ENCODE results near the gene RAPGEF3. TPM values are rescaled to one million over a fixed set of nuclear protein-coding genes. Genes with fewer than 3 reads are reported as not detected.

RAPGEF3 gene
- total and polyA plus RNA-seq, 2 of the 8 experiments (the other 6 are each of a cell fraction or from before 2014, with no cell fraction given), result 5.0 to 9.4 TPM

DNA sequence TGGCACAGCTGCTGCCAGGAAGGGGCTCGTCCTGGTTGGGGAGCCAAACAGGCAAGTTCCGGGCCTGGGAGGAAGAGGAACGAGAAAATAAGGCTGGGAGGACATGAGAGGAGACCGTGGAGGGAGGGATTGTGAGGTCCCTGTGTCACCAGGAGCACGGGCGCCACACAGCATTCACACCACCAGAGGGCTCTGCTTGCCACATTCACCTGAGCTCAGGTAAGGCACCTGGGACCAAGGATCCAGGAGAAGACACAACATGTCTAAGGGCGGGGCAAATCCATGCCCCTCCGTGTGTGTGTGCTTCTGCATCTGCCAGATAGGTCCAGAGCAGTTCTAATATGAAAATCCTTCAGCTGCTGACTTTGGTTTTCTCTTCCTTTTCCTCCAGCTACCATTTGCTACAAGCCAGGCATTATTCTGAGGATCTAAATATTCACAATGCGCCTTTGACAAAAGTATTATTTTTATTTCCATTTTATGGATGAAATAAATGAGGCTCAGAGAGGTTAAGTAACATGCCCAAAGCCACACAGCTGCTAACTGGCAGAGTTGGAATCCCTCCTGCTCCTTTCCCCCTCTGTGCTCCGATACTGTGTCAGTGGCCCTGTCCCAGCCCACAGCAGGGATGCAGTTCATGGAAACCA is 14.6 kb downstream of the RAPGEF3 start:
- no peak overlapping the region for H3K9ac ChIP-seq (replicated peaks in 1 of 4; ENCODE audit: extremely low read depth in 1 of 4, low read depth in 3 of 4, low read length in 3 of 4)
- H3K27ac ChIP-seq (ENCODE audit: low read depth, low read length), result no peak overlapping the region
- H2BK15ac ChIP-seq (ENCODE audit: low read length), result 0 out of 2 replicates have a peak overlapping the region, but pooled peaks have one; percentile 83
- ChIA-PET CTCF (ENCODE audit: partially characterized antibody) (interaction anchor here (0.9 to 64.6 kb wide), 19 partner anchors 7 to 206 kb away, joined by 3 to 2442 read pairs (median 10); partner anchors contain the start of genes ENDOU, HDAC7, RAPGEF3 and SLC48A1), POLR2A (ENCODE audit: partially characterized antibody) (interaction anchor here (0.9 to 7.4 kb wide), 9 partner anchors 7 to 95 kb away, joined by 3 to 79 read pairs (median 8); partner anchors contain the start of genes RAPGEF3 and SLC48A1)
- H4K91ac ChIP-seq (replicated peaks; ENCODE audit: insufficient read length, low read length), result no peak overlapping the region
- no peaks in the 10 kb centered on the region for H3K79me1 ChIP-seq (ENCODE audit: low read depth, low read length)
- H3K4me3 ChIP-seq (ENCODE audit: extremely low read depth in 1 of 4, insufficient read depth in 2 of 4, low read depth in 3 of 4, low read length in 4 of 4), result no peak overlapping the region
- no peak overlapping the region for H2AK5ac ChIP-seq (ENCODE audit: low read depth, low read length)
- FAIRE-seq (peak; percentile 82), DNase-seq (ENCODE audit: low read depth in 1 of 2, low spot score in 2 of 2) (peak; percentile 58 to 83)
- H3K4me1 ChIP-seq (replicated peaks in 1 of 4; ENCODE audit: control insufficient read depth in 3 of 4, insufficient read depth in 4 of 4, low read length in 3 of 4), result peaks cover 0 to 10% (median 2%) of the 10 kb centered on the region in 4 experiments; a peak in 4 of 7 replicates
- no peak overlapping the region for H2BK120ac ChIP-seq (replicated peaks; ENCODE audit: low read depth, low read length)
- no peak overlapping the region for H3K56ac ChIP-seq (replicated peaks; ENCODE audit: insufficient read length, low read depth, low read length)
- WGBS, 2 experiments (ENCODE audit: extremely low coverage in 1 of 2, insufficient coverage in 1 of 2, insufficient read length in 1 of 2, insufficient replicate concordance in 2 of 2, low coverage in 1 of 2, low lambda C conversion rate in 2 of 2, missing lambda C conversion rate in 1 of 2), result 37% methylated on average over 10 of the region's 10 CpGs; no CpG with 5 or more reads in 1 of the 2 experiments
- H2AFZ ChIP-seq (ENCODE audit: low read length), result no peak overlapping the region
- no peak overlapping the region for H3K4me2 ChIP-seq (ENCODE audit: insufficient read depth in 1 of 2, low read depth in 2 of 2, low read length in 2 of 2)
- no peaks in the 10 kb centered on the region for H3K9me3 ChIP-seq (ENCODE audit: insufficient read depth in 2 of 2, low read depth in 1 of 2, low read length in 1 of 2)
- H3K4ac ChIP-seq (replicated peaks; ENCODE audit: insufficient read length, low read depth, low read length), result no peak overlapping the region
- H3K18ac ChIP-seq (ENCODE audit: extremely low read depth, low read length), result no peak overlapping the region
- no peak overlapping the region for H3K14ac ChIP-seq (ENCODE audit: insufficient read length)
- H3K23me2 ChIP-seq (ENCODE audit: low read depth, low read length), result no peaks in the 10 kb centered on the region; the same call in 1 of the 2 replicates
- no peak overlapping the region for H4K5ac ChIP-seq (ENCODE audit: insufficient read length, low read depth, low read length)
- no peaks in the 10 kb centered on the region for H3K36me3 ChIP-seq (ENCODE audit: control insufficient read depth in 2 of 4, insufficient read depth in 4 of 4, low read length in 3 of 4)
- H2BK12ac ChIP-seq (ENCODE audit: low read depth, low read length), result peak overlapping the region; percentile 76
- peak overlapping the region; percentile 72; the same call in 1 of the 2 replicates for H2BK20ac ChIP-seq (ENCODE audit: low read length)
- no peak overlapping the region for H3K23ac ChIP-seq (ENCODE audit: insufficient read length)
- no peaks in the 10 kb centered on the region for H3K27me3 ChIP-seq (replicated peaks in 1 of 4; ENCODE audit: control insufficient read depth in 3 of 4, extremely low read depth in 1 of 4, insufficient read depth in 3 of 4, low read length in 3 of 4)
- H4K8ac ChIP-seq (ENCODE audit: extremely low read depth, insufficient read depth, low read length), result no peak overlapping the region
- no peaks in the 10 kb centered on the region for H3K79me2 ChIP-seq (ENCODE audit: control insufficient read depth in 1 of 2, insufficient read depth in 2 of 2, low read length in 2 of 2)
- peak overlapping the region; percentile 50; the same call in 1 of the 2 replicates for H2BK5ac ChIP-seq (ENCODE audit: low read depth, low read length)
- H4K20me1 ChIP-seq (replicated peaks in 1 of 2; ENCODE audit: control insufficient read depth in 1 of 2, insufficient read depth in 2 of 2, low read length in 2 of 2), result no peaks in the 10 kb centered on the region
- TF ChIP-seq SIRT6 (IDR thresholded peaks at IDR 0.05; ENCODE audit: low read length) (no peak), RBBP5 (IDR thresholded peaks at IDR 0.05; ENCODE audit: borderline replicate concordance, low read depth, low read length) (no peak), SP4 (IDR thresholded peaks at IDR 0.05; ENCODE audit: low read length) (no peak), CBX8 (IDR thresholded peaks at IDR 0.05; ENCODE audit: borderline replicate concordance, low read depth, low read length) (no peak), TAF1 (IDR thresholded peaks at IDR 0.05; ENCODE audit: low read depth, low read length) (no peak), TBP (IDR thresholded peaks at IDR 0.05; ENCODE audit: low read depth, low read length) (no peak), GABPA (IDR thresholded peaks at IDR 0.05; ENCODE audit: borderline replicate concordance, insufficient read depth, low read length) (no peak), TEAD4 (IDR thresholded peaks at IDR 0.05; ENCODE audit: low read depth, low read length) (peak; percentile 96), CHD2 (IDR thresholded peaks at IDR 0.05; ENCODE audit: low read length) (no peak)
- TF ChIP-seq, protein P1, sequence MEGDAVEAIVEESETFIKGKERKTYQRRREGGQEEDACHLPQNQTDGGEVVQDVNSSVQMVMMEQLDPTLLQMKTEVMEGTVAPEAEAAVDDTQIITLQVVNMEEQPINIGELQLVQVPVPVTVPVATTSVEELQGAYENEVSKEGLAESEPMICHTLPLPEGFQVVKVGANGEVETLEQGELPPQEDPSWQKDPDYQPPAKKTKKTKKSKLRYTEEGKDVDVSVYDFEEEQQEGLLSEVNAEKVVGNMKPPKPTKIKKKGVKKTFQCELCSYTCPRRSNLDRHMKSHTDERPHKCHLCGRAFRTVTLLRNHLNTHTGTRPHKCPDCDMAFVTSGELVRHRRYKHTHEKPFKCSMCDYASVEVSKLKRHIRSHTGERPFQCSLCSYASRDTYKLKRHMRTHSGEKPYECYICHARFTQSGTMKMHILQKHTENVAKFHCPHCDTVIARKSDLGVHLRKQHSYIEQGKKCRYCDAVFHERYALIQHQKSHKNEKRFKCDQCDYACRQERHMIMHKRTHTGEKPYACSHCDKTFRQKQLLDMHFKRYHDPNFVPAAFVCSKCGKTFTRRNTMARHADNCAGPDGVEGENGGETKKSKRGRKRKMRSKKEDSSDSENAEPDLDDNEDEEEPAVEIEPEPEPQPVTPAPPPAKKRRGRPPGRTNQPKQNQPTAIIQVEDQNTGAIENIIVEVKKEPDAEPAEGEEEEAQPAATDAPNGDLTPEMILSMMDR (IDR thresholded peaks at IDR 0.05; ENCODE audit: control extremely low read depth in 1 of 3, insufficient read depth in 1 of 3, low read depth in 1 of 3, low read length in 3 of 3), result peak in 2 of 3 experiments; percentile 95 to 97; a peak in 3 of 4 replicates

Data from H1 (cell line).